HT-29 (cell line): ENCODE measurements around the gene GPBAR1. TPM values are rescaled to one million over a fixed set of nuclear protein-coding genes. Genes with fewer than 3 reads are reported as not detected.
"Not testable (repeated sequence)": the region's sequence is repeated elsewhere in the genome, so short reads cannot be mapped to it uniquely, and the experiment has no call there.

Experiments
- DNase-seq: peaks from one replicate; pipeline ENCODE4 v3.0.0-alpha.2; 2015; ENCODE audit warnings: low spot score
- total RNA-seq: library from RNA; depleted of rRNA; stranded (reverse); fragments of >200 nt; shearing (Covaris generic); gene quantifications from 2 replicates; pipeline ENCODE4 v1.2.3, GENCODE V29; 2014

Gene GPBAR1
- total RNA-seq, 1 experiment from 2014 or later, result 0.56 TPM

DNA sequence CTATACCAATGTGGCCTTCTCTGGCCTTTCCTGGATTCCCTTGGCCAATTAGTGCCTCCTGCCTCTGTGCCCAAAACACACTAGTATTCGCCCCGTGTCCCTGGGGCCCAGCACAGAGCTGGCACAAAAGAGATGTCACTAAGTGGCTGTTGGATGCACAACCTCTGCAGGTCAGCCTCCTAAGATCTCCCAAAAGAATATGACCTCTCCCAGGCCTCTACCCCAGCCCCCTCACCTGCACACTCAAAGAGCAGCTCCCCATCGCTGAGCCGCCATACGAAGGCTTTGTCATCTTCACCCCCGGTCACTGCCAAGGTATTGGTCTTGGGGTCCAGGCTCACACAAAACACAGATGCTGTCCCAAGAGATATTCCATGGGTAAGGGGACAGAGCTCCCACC lies 6.4 kb downstream of the GPBAR1 start:
- DNase-seq, result no peak

DNA sequence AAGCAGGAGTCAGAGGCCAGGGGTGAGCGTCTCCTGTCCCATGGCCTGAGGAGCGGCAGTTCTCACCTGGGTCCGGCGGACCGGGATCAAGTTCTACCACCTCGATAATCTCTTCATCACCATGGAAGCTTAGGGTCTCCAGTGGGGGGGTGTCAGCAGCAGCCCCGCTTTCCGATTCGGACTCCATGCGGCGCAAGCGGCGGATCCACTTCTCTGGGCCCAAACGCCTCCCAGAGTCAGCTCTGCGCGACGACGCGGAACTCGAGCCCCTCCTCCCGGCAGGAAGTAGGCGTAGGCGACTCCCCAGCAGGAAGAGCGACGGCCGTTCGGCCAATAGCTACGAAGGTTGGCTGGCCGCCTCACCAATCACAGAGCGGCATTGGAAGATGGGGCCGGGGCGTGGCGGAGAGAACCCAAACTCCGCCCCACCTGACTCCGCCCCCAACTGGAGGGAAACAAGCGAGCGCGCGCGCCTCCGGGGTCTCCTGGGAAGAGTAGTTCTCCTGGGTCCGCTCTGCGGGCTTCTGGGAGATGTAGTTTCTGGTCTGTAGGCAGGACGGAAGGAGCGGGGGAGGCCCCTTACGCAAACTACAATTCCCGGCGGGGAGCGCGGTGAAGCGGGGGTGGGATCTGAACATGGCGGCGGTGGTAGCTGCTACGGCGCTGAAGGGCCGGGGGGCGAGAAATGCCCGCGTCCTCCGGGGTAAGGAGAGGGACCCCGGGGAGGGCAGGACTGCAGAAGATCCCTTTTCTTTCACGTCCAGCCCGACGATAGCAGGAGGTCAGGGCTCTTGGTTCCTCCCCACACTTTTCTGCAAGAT lies 9.3 kb downstream of the GPBAR1 start, which contains the start of the genes AAMP and PNKD:
Gene AAMP, minus strand, starts transcription at position 238 of the 821 bp plus-strand sequence. Its CDS starts 51 bp downstream, at position 187.
Gene PNKD, plus strand, starts transcription at position 620 of the 821 bp plus-strand sequence. Its CDS starts 17 bp downstream, at position 637.
- DNase-seq, result peak; percentile 99

DNA sequence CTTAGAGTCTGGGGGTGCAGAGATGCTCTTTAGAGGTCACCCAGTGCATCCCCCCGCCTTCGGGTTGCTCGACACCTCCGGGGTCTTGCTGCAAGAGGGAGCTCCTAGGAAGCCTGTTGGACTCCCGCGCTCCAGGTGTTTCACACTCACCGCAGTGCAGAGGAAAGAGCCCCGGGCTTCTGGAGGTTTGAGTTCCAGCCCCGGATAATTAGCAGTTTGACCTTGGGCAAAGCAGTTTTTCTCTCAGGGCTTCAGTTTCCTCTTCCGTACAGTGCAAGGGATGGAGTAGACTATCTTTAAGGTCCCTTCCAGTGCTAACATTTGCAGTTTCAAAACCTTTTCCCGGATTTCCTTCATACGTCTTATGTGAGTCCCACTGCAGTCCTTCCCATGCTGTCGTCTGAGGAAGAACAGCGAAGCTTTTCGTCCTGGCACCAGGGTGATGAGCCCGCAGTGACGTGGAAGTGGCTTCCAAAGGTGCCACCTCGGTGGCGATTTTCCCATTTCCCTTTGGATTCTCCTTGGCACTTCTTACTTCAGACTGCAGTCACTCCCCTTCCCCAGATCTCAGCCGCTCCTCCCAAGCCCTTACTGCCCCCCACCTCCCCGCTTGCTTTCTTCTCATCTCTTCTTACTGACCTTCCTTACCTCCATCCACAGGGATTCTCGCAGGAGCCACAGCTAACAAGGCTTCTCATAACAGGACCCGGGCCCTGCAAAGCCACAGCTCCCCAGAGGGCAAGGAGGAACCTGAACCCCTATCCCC lies 10.1 kb downstream of the GPBAR1 start:
- peak; percentile 56 for DNase-seq

GRCh38 chr2:218271487-218271797 lies 10.6 kb downstream of the GPBAR1 start:
- peak; percentile 60 for DNase-seq

- DNase-seq, result peak; percentile 23
Measured at GRCh38 chr2:218271865-218272530, 11.2 kb downstream of the GPBAR1 start.

GRCh38 chr2:218272531-218273212 lies 11.9 kb downstream of the GPBAR1 start:
- peak; percentile 94 for DNase-seq

DNA sequence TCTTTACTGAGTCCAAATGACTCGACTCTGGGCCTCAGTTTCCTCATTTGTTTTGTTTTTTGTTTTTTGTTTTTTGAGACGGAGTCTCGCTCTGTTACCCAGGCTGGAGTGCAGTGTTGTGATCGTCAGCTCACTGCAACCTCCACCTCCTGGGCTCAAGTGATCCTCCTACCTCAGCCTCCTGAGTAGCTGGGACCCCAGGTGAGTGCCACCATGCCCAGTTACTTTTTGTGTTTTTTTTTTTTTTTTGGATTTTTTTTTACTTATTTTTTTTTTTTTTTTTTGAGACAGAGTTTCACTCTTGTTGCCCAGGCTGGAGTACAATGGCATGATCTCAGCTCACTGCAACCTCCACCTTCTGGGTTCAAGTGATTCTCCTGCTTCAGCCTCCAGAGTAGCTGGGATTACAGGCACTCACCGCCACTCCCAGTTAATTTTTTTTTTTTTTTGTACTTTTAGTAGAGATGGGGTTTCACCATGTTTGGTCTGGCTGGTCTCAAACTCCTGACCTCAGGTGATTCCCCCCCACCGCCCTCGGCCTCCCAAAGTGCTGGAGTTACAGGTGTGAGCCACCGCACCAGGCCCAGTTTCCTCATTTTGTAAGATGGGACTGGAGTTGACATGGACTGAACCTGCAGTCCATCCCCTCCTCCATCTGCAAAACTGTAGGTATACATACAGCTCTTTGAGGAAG lies 12.5 kb downstream of the GPBAR1 start:
- DNase-seq, result not testable (repeated sequence)

DNA sequence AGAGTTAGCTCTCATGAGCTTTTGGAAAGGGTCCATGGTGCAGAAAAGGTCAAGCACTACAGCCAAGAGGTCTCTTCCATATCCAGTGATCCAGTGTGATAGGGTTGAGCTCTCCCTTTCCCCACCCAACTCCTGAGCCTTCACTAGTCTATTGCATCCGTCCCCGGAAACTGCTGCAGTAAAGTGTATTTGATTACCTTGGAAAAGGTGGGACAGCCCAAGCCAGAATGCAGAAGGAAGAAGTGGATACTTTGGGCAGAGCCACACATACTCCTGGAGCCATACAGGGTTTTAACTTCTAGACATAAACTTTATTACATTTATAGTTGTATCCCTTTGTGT lies 13.1 kb downstream of the GPBAR1 start:
- no peak for DNase-seq

DNA sequence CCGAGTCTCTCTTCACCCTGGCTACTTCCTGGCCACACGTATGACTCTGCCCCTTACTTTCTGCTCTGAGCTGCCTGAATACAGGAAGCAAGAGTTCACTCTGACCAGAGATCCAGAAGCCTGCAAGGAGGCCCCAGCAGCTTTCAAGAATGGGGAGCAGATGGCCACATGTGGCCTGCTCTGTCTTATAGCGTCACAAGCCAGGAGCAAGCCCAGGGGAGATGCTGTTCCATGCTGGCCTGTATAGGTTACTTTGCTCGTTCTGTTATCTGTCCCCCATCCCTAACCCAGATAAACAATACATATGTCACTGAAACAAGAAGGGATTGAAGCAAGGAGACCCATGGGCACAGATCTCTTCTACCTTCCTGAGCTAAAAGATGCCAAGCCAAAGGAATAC lies 13.8 kb downstream of the GPBAR1 start:
- no peak for DNase-seq

- DNase-seq, result no peak
Measured at GRCh38 chr2:218275371-218276072, 14.7 kb downstream of the GPBAR1 start.

GRCh38 chr2:218276986-218277755 lies 16.4 kb downstream of the GPBAR1 start:
- DNase-seq, result no peak

- no peak for DNase-seq
Measured at GRCh38 chr2:218277921-218278320, 17.1 kb downstream of the GPBAR1 start.

- DNase-seq, result no peak
Measured at GRCh38 chr2:218278531-218279360, 17.9 kb downstream of the GPBAR1 start.

DNA sequence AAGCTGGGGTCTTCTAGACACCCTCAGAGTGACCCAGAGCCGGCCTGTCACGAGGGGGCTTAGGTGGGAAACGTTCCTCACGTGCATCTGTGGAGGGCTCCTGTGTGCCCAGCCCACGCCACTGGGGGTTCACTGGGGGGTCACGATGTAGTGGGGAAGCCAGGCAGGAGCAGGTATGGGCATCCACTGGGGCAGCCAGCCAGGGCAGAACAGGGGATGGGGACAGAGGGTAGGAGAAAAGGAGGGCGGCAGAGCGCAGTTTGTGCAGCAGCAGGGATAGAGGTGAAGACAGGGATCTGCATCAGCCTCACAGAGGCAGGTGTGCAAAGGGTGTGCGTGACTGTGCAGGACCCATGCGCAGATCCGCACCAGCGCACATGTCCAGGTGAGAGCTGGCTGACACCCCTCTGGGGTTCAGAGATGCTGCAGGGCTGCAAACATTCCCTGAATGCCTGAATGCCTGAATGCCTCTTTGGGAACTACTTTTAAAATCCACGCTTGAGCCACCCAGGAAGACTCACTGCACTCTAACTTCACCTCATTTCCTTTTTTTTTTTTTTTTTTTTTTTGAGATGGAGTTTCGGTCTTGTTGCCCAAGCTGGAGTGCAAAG lies 19.6 kb downstream of the GPBAR1 start:
- DNase-seq, result no peak

GRCh38 chr2:218281449-218281848 lies 20.6 kb downstream of the GPBAR1 start:
- DNase-seq, result no peak

DNA sequence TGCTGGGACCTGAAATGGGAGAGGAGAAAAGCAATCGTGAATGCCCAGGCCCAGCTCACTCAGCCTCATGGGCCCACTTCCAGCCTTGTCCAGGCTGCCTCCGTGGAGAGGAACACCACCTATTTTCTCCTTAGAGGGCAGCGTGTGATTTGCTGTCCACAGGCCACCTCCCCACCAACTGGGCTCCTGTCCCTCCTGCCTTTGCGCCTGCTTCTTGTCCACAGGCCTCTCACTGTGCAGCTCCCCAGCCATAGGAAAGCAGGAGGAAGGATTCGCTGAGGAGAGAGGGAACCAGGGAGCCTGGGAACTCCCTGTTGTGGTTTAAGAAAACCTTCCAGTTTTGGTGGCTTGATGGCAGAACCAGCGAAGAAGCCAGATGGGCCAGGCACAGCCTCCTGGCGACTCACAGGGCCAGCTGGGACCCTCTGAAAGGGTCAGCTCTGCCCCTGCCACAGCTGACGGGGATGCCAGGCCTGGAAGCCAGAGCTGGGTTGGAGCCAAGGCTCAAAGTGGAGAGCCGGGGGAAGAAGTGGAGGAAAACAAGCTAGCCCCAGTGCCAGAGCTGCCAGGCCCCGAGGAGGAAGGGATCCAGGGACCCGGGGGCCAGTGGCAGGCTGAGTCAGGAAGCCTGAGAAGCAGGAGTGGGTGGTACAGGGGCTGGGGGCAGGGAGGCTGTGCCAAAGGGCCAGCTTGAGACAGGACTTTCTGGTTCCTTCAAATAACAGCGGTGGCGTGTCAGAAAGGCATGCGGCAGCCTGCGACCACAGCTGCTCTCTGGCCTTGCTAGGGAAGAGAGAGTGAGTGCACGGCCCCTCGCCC lies 21.6 kb downstream of the GPBAR1 start:
- peak; percentile 95 for DNase-seq

GRCh38 chr2:218284106-218284811 lies 23.4 kb downstream of the GPBAR1 start:
- DNase-seq, result peak; percentile 79
